A673 (cell line): ENCODE measurements around the gene RALGAPB. TPM values are rescaled to one million over a fixed set of nuclear protein-coding genes. Genes with fewer than 3 reads are reported as not detected.

Experiments used
- BruUV-seq: library from RNA; stranded (reverse); fragments of 400-500 nt; replicated peaks from 2 replicates; lab custom pipeline; 2021; lab: Mats Ljungman, UMichigan
- CTCF ChIA-PET: fragments of 300-600 bp; sonication (Branson Sonifier 250); formaldehyde crosslinking; loops from one replicate; lab custom pipeline; 2022; ENCODE audit warnings: antibody characterized with exemption; lab: Charles Lee
- POLR2A ChIA-PET: fragments of 300-600 bp; sonication (Branson Sonifier 250); formaldehyde crosslinking; loops from one replicate; lab custom pipeline; 2022; ENCODE audit warnings: antibody characterized with exemption; ENCODE audit not compliant: low non-redundant PET; lab: Charles Lee
- DNase-seq: peaks from one replicate; pipeline ENCODE4 v3.0.0-alpha.2; 2015; ENCODE audit warnings: low spot score
- H3K27ac ChIP-seq: fragments of 200-600 bp; sonication (generic); 2 replicates; pipeline ENCODE4 v1.5.1; 2016; ENCODE audit warnings: mixed run types, low read depth, mild to moderate bottlenecking, mixed read lengths, antibody characterized with exemption, low read length; ENCODE audit not compliant: poor library complexity, severe bottlenecking
- H3K27me3 ChIP-seq: fragments of 200-600 bp; sonication (generic); replicated peaks from 2 replicates; pipeline ENCODE4 v1.6.1; 2017; ENCODE audit warnings: mixed run types, low read depth, mild to moderate bottlenecking, mixed read lengths, antibody characterized with exemption, low read length; ENCODE audit not compliant: insufficient read depth, poor library complexity
- H3K36me3 ChIP-seq: fragments of 200-600 bp; sonication (generic); 2 replicates; pipeline ENCODE4 v1.6.1; 2016; ENCODE audit warnings: mixed run types, mild to moderate bottlenecking, mixed read lengths, antibody characterized with exemption, low read length; ENCODE audit not compliant: insufficient read depth, poor library complexity, severe bottlenecking
- H3K4me1 ChIP-seq: fragments of 200-600 bp; sonication (generic); 2 replicates; pipeline ENCODE4 v1.6.1; 2017; ENCODE audit warnings: mixed run types, mild to moderate bottlenecking, mixed read lengths, antibody characterized with exemption, low read length; ENCODE audit not compliant: insufficient read depth, poor library complexity, severe bottlenecking
- H3K4me3 ChIP-seq: fragments of 200-600 bp; sonication (generic); 2 replicates; pipeline ENCODE4 v1.5.1; 2016; ENCODE audit warnings: low read depth, mixed run types, mild to moderate bottlenecking, mixed read lengths, low read length; ENCODE audit not compliant: poor library complexity, severe bottlenecking
- H3K9me3 ChIP-seq: fragments of 200-600 bp; sonication (generic); 2 replicates; pipeline ENCODE4 v1.6.1; 2016; ENCODE audit warnings: mixed run types, low read depth, mild to moderate bottlenecking, mixed read lengths, antibody characterized with exemption, low read length; ENCODE audit not compliant: poor library complexity, severe bottlenecking
- CTCF ChIP-seq: fragments of 300-800, 200-600 bp; sonication (generic); conservative IDR thresholded peaks from 2 replicates; pipeline ENCODE4 v1.5.1; 2017; ENCODE audit warnings: low read depth, mild to moderate bottlenecking, antibody characterized with exemption, low read length, moderate library complexity, mixed read lengths
- EZH2 ChIP-seq: fragments of 200-600 bp; sonication (generic); IDR thresholded peaks from 2 replicates; pipeline ENCODE4 v1.6.1; 2017; ENCODE audit warnings: borderline replicate concordance, low read depth, mild to moderate bottlenecking, mixed read lengths, antibody characterized with exemption, low read length; ENCODE audit not compliant: poor library complexity, severe bottlenecking
- intact Hi-C: fragments of 100-400 bp; cut with micrococcal nuclease; formaldehyde crosslinking; loops from one replicate; pipeline ENCODE4 v1.10.0; 2022; ENCODE audit not compliant: unreplicated experiment
- total RNA-seq: library from RNA; stranded (reverse); gene quantifications from 2 replicates; pipeline ENCODE4 v1.2.3, GENCODE V29; 2021

The RALGAPB gene
- total RNA-seq, 1 experiment from 2014 or later, result 34.4 TPM

GRCh38 chr20:38447251-38447661 is 25.4 kb upstream of the RALGAPB start:
- H3K4me1 ChIP-seq, result peaks cover 10% of the 10 kb centered on the region
- H3K4me3 ChIP-seq, result peak overlapping the region; percentile 90
- H3K27ac ChIP-seq, result peak overlapping the region; percentile 95
- no peak for DNase-seq
- peaks cover 12% of the 10 kb centered on the region for H3K36me3 ChIP-seq
- CTCF ChIA-PET, result interaction anchor here (0.6 to 1.7 kb wide), 2 partner anchors 12 to 343 kb away, joined by 3 to 9 read pairs; partner anchors contain the start of gene SNHG17
- TF ChIP-seq CTCF (no peak), EZH2 (no peak)
- intact Hi-C loops, result no loop called here
- POLR2A ChIA-PET, result no interaction called here
- no peaks in the 10 kb centered on the region for H3K27me3 ChIP-seq
- TSS peak; percentile 53 for BruUV-seq
- H3K9me3 ChIP-seq, result no peaks in the 10 kb centered on the region

- peak overlapping the region; percentile 90 for H3K4me3 ChIP-seq
- peaks cover 10% of the 10 kb centered on the region for H3K4me1 ChIP-seq
- no peaks in the 10 kb centered on the region for H3K9me3 ChIP-seq
- H3K36me3 ChIP-seq, result peaks cover 12% of the 10 kb centered on the region
- no peaks in the 10 kb centered on the region for H3K27me3 ChIP-seq
- DNase-seq, result no peak
- BruUV-seq, result no TSS peak
- ChIA-PET POLR2A (no interaction called here), CTCF (interaction anchor here (0.6 to 1.7 kb wide), 2 partner anchors 13 to 344 kb away, joined by 3 to 9 read pairs; partner anchors contain the start of gene SNHG17)
- TF ChIP-seq CTCF (no peak), EZH2 (no peak)
- peak overlapping the region; percentile 95 for H3K27ac ChIP-seq
- intact Hi-C loops, result no loop called here
Observed at GRCh38 chr20:38447931-38448675, 24.5 kb upstream of the RALGAPB start.

GRCh38 chr20:38449046-38449445 is 23.6 kb upstream of the RALGAPB start:
- no peak for TF ChIP-seq EZH2
- no peak for TF ChIP-seq CTCF
- Histone ChIP-seq H3K9me3 (no peaks in the 10 kb centered on the region), H3K4me1 (peaks cover 10% of the 10 kb centered on the region), H3K36me3 (peaks cover 12% of the 10 kb centered on the region), H3K27me3 (no peaks in the 10 kb centered on the region), H3K27ac (no peak overlapping the region), H3K4me3 (no peak overlapping the region)
- intact Hi-C loops, result no loop called here
- POLR2A ChIA-PET, result interaction anchor here (0.6 kb wide), 1 partner anchor 15 kb away, joined by 14 read pairs; no protein-coding TSS in a partner anchor
- no peak for DNase-seq
- CTCF ChIA-PET, result no interaction called here
- BruUV-seq, result no TSS peak
